Effector memory CD4-positive, alpha-beta T cell (primary cell): ENCODE measurements around the gene KCNN3.
A peak's percentile ranks its signal among the peaks of the same experiment; 100 is the strongest.

Experiments
- DNase-seq, 3 donors: peaks; one replicate each; pipeline ENCODE4 v3.0.0-alpha.2; 2020
- H3K27ac ChIP-seq: 2 replicates; pipeline ENCODE4 v1.7.0; 2013; ENCODE audit warnings: mild to moderate bottlenecking, low read length, moderate library complexity; ENCODE audit not compliant: insufficient read depth, poor library complexity, severe bottlenecking
- H3K27me3 ChIP-seq: replicated peaks from 2 replicates; pipeline ENCODE4 v1.7.0; 2013; ENCODE audit warnings: mild to moderate bottlenecking, low read length; ENCODE audit not compliant: insufficient read depth, control insufficient read depth, poor library complexity, severe bottlenecking
- H3K36me3 ChIP-seq: 2 replicates; pipeline ENCODE4 v1.7.0; 2013; ENCODE audit warnings: mild to moderate bottlenecking, low read length, moderate library complexity; ENCODE audit not compliant: control insufficient read depth, insufficient read depth
- H3K4me1 ChIP-seq: 2 replicates; pipeline ENCODE4 v1.7.0; 2013; ENCODE audit warnings: low read length, mild to moderate bottlenecking; ENCODE audit not compliant: control insufficient read depth, insufficient read depth, poor library complexity, severe bottlenecking
- H3K4me3 ChIP-seq: 2 replicates; pipeline ENCODE4 v1.7.0; 2013; ENCODE audit warnings: low read length, low read depth, mild to moderate bottlenecking; ENCODE audit not compliant: insufficient read depth, poor library complexity, severe bottlenecking
- H3K9me3 ChIP-seq: 2 replicates; pipeline ENCODE4 v1.7.0; 2013; ENCODE audit warnings: mild to moderate bottlenecking, low read length, moderate library complexity; ENCODE audit not compliant: control insufficient read depth

Gene KCNN3

DNA sequence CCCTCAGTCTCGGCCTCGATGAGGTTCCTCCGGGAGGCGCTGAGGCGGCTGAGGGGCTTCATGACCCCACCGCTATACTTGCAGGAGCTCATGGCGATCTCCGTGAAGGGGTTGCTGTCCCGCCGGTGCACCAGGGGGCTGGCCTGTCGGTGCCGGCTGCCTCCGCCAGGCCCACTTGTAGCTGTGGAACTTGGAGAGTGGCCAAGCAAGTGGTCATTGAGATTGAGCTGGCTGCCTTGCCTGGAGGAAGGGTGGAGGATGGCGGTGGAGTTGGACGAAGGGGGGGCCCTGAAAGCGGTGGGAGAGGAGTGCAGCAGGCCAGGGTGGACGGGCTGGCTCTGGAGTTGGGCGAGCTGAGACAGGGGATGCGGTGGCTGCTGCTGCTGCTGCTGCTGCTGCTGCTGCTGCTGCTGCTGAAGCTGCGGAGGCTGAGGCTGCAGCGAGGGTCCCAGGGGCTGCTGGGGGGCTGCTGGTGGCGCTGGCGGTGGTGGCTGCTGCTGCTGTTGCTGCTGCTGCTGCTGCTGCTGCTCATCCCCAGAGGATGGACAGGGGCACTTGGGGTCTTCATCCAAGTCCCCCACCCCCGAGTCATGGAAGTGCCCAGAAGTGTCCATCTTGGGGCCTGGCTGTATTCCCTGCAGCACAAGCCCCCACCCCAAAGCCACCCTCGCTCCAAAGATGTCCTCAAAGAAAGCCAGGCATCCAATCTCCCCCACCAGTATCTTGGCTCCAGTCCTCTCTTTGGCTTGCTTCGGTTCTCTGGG lies 548 bp downstream of the KCNN3 start:
- no peak overlapping the region for H3K27ac ChIP-seq
- DNase-seq, result no peak
- H3K9me3 ChIP-seq, result no peaks in the 10 kb centered on the region
- H3K36me3 ChIP-seq, result no peaks in the 10 kb centered on the region
- H3K27me3 ChIP-seq, result peaks cover 14% of the 10 kb centered on the region
- H3K4me1 ChIP-seq, result peaks cover 6% of the 10 kb centered on the region
- H3K4me3 ChIP-seq, result no peak overlapping the region

DNA sequence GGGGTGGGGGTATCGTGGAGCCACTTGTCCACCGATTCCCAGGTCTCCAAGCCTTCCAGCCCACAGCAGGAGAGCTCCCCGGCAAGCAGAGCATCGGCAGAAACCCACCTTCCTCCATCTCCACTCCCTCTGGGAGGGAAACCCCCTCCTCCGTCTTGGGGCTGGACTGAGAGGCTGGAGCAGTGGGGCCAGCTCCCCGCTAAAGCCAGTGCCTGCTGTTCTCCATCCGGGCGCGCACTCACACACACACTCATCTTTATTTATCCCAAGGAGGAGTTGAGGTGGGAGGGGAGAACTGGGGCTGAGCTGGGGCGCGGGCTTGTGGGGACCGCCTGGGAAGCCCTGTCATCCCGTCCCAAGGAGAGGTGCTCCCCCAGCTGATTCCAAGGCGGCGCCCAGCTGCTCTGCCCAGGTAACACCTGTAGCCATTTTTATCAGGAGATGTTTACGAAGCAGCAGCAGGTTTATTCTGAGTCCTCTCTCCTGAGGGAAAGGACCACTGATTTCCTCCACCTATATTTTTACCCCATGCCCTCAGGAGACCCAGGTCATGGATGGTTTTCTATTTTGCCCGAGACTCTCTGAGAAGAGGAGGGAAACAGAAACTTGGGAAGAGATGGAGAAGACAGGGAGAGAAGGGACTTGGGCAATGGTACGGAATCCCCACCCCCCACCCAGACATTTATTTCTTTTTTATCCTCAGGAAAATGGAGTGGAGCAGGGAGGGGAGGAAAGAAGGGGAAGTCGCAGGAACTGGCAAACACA lies 2.1 kb downstream of the KCNN3 start:
- H3K4me1 ChIP-seq, result peaks cover 6% of the 10 kb centered on the region
- no peaks in the 10 kb centered on the region for H3K36me3 ChIP-seq
- no peaks in the 10 kb centered on the region for H3K9me3 ChIP-seq
- DNase-seq, result no peak
- no peak overlapping the region for H3K27ac ChIP-seq
- no peak overlapping the region for H3K4me3 ChIP-seq
- H3K27me3 ChIP-seq, result peaks cover 14% of the 10 kb centered on the region

DNA sequence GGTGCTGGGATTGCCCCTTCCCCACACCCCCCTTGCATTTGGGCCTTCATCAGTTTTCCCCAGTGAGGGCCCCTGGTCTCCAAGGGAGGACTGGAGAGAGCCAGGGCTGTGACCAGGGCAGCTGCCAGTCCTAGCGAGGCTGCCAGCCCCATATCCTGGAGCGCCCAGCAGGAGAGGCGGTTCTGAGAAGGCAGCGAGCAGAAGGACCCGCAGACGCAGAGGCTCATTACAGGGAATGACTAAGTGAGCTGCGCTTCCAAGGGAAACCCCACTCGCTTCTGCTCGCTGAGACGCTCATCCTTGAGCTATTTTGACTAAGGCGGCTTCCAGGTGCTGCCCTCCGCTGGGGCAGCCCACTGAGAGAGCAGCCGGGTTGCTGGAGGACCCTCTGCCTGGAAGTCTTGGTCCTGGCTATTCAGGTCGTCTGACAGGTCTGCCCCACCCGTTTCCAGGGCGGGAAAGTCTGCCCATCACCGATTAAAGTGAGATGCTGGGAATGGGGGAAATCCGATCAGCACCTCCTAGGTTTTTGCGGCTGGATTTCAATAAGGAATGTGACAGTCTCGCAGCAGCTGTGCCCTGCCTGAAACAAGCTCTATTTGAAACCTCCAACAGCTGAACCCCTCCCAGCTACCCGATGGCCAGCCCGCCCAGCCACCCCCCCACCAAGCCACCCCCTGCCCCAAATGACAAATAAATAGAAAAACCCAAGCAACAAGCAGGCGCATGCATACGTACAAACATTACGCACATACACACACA lies 2.8 kb downstream of the KCNN3 start:
- no peak for DNase-seq
- Histone ChIP-seq H3K36me3 (no peaks in the 10 kb centered on the region), H3K9me3 (no peaks in the 10 kb centered on the region), H3K4me3 (no peak overlapping the region), H3K27me3 (peaks cover 14% of the 10 kb centered on the region), H3K4me1 (peaks cover 6% of the 10 kb centered on the region), H3K27ac (no peak overlapping the region)

DNA sequence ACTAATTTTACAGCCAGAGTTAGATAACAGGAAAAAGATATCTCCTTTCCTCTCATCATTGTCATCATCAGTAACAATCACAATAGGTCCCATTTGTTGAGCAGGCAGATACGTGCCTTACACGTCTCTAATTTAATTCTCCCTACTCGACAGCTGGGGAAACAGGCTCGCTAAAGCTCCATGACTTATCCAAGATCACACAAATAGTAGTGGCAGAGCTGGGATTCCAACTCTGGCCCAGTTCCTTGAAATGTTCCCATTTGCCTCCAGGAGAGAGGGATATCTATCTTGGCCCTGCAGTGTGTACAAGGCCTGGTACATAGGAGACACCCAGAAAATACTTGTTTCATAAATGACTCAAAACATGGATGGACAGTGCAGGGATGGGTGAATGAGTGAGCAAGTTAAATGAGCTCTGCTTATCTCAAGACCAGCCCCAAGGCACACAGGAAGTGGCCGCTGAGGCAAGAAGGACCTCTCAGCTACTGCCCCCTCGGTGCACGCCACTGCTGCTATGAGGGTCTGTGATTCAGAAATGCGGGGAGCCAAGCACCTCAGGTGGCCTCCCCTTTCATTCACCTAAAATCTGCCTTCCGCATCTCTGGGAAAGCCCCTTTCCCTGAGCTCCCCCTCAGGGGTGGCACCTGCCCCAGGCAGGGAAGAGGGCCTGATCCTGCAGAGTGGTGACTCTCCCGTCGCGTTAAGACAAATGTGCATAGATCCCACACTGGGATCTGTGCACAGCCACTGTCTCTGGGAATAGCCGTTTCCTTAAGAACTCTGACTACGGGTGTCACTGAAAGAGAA lies 3.6 kb downstream of the KCNN3 start:
- no peaks in the 10 kb centered on the region for H3K9me3 ChIP-seq
- no peak overlapping the region for H3K27ac ChIP-seq
- peaks cover 11% of the 10 kb centered on the region for H3K27me3 ChIP-seq
- no peaks in the 10 kb centered on the region for H3K36me3 ChIP-seq
- no peak for DNase-seq
- peaks cover 6% of the 10 kb centered on the region for H3K4me1 ChIP-seq
- H3K4me3 ChIP-seq, result no peak overlapping the region

DNA sequence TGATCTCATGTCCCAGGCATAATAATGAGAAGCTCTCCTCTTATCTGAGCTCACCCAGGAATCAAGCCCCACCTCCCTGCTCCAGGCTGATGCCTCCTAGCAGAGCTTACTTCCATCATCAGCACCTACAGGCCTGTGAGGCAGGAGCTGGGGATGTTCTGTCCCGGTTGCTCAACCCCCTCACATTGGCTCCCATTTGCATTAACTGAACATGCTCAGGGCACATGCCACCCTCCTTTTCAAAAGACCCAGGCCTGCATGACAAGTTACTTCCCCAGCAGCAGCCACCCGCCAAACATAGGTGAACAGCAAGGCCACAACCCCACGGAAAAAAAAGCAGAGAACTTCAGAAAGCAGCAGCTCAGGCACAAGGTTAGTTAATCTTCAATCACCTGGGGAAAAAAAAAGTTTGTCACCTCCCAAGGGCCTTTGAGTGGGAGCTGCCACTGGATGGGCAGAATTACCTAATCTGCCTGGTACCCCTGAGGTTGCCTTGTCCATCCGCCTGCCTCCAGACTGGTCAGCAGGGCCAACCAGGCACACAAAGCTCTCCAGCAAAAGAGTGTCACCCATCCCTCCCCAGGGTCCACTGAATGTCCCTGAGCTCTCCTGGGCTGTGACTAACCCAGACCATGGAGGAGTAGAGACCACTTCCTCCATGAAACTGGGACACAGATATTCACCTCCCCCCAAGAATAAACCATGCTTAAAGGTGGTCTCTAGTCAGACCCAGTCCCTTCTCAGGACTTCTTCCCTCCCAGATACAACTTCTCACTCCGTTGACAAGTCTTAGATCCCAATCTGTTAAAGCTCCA lies 4.4 kb downstream of the KCNN3 start:
- no peak for DNase-seq
- peaks cover 11% of the 10 kb centered on the region for H3K27me3 ChIP-seq
- no peaks in the 10 kb centered on the region for H3K9me3 ChIP-seq
- no peak overlapping the region for H3K4me3 ChIP-seq
- no peaks in the 10 kb centered on the region for H3K36me3 ChIP-seq
- no peak overlapping the region for H3K27ac ChIP-seq
- peaks cover 6% of the 10 kb centered on the region for H3K4me1 ChIP-seq

DNA sequence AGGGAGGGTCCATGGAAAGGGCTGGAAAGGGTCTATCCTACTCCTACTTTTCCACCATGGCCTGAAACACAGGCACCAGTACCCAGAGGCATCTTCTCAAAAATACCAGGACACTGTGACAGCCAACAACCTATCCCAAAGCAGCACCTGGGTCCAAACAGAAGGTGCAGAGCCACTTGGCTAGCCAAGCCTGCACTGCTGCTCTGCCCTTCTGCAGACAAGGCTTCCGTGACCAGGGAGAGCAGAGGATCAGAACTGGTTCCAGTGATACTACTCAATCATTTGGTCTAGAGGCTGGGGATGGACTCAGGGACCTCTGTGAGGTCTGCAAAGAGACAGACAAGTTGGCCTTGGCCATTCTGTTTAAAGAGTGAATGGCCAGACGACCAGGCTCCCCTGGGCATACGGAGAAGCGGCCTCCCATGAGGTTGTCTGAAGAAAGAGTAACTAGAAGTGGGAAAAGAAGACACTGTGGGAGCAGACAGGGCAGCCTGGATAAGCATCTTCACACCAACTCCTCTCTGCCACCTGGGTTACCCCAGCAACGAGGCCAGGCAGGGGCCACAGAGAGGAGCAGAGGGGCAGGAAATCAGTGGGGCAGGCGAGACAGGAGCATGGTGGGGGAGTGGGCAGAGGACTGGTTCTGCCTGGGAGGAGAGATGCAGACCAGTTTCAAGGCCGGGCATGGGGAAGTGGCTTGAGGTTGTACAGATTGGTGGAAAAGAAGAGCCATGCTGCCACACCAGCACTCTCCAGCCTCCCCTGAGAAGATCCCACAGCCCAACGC lies 5.7 kb downstream of the KCNN3 start:
- Histone ChIP-seq H3K27me3 (no peaks in the 10 kb centered on the region), H3K4me3 (no peak overlapping the region), H3K36me3 (no peaks in the 10 kb centered on the region), H3K27ac (no peak overlapping the region), H3K9me3 (no peaks in the 10 kb centered on the region), H3K4me1 (no peaks in the 10 kb centered on the region)
- no peak for DNase-seq

DNA sequence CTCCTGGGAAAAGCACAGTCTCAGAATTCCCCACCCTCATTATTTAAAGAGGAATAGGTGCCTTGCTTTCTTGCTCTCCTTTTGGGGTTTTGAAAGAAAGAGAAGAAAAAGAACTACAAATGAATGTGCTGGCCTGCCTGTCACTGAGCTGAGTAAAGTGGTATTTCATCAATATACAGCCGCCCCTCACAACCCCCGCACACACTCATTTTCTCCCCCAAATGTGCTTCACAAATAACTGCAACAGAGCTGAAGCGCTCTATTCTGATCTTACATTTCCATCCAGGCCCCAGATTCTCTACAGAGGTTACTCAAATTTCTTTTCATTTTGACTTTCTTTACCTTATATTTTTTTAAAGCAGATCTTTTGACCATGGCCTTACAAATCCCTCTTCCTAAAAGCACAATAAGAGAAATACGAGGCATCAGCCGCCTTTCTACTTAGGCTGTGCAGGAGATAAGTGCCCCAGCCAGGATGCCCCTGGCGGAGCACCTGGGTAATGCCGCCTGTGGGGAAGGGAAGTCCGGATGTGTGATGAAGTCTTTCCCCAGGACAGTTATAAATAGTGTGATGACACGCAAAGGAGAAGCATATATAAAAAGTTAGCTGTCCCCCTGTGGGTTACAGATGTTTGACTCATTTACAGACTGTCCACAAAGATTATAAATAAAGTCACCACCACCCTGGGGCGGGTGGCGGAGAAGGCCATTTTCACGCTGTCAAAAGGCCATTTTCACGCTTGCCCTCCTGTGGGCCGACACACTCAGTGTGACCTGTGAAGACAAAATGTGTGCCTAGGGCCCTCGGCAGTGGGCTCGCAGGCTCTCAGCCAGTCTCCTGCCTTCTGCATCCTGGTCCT lies 6.5 kb downstream of the KCNN3 start:
- no peaks in the 10 kb centered on the region for H3K27me3 ChIP-seq
- H3K9me3 ChIP-seq, result no peaks in the 10 kb centered on the region

DNA sequence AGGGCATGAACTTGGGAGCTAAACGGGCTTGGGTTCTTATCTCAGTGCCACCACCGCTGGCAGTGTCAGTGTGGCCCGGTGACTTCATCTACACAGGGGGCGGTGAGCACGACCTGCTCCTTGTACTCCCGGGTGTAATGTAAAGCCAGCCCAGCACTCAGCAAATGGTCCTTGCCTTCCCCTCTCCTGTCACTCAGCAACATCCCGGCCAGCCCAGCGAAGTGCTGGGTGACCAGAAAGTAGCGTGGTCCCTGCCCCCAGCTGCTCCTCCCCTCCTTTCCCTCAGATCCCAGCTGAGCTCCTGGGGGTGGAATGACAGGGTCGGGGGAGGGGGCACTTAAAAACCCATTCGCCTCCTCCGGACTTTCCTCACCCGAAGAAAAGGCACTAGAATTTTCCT lies 7.2 kb downstream of the KCNN3 start:
- no peak overlapping the region for H3K27ac ChIP-seq

More for the DNA sequence above, 6.5 kb downstream of the KCNN3 start:
- Histone ChIP-seq H3K27ac (no peak overlapping the region), H3K36me3 (no peaks in the 10 kb centered on the region), H3K4me3 (no peak overlapping the region), H3K4me1 (no peaks in the 10 kb centered on the region)
- peak in 1 of 3 donors; percentile 16 for DNase-seq

More for the DNA sequence above, 7.2 kb downstream of the KCNN3 start:
- H3K27me3 ChIP-seq, result no peaks in the 10 kb centered on the region
- H3K9me3 ChIP-seq, result no peaks in the 10 kb centered on the region
- no peaks in the 10 kb centered on the region for H3K36me3 ChIP-seq
- H3K4me1 ChIP-seq, result no peaks in the 10 kb centered on the region
- no peak overlapping the region for H3K4me3 ChIP-seq
- DNase-seq, result no peak
